NCI-H2107 (cell line): ENCODE measurements around the gene GSTM3.
"Not testable (repeated sequence)": the region's sequence is repeated elsewhere in the genome, so short reads cannot be mapped to it uniquely, and the experiment has no call there.

Experiments
- DNase-seq: peaks from one replicate; lab custom pipeline; 2025; lab: John Stamatoyannopoulos, UW

GSTM3 gene

DNA sequence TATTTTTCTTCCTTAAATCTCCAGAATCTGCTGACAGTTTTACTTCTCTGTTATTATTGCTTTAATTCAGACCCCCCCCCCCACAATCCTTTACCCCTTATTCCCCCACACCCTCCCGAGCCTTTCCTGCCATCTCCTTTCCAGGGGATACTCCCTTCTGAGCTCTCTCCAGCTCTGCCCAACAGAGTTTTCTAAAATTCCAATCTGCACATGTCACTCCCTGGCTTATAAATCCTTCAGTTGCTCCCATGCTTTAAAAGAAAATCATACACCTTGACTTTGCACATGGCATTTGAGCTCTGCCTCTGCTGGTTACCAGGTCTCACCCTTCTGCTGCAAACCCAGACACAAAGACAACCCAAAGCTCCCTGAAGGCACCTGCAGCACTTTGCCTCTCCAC, 34.6 kb upstream of the GSTM3 start:
- DNase-seq: no peak

DNA sequence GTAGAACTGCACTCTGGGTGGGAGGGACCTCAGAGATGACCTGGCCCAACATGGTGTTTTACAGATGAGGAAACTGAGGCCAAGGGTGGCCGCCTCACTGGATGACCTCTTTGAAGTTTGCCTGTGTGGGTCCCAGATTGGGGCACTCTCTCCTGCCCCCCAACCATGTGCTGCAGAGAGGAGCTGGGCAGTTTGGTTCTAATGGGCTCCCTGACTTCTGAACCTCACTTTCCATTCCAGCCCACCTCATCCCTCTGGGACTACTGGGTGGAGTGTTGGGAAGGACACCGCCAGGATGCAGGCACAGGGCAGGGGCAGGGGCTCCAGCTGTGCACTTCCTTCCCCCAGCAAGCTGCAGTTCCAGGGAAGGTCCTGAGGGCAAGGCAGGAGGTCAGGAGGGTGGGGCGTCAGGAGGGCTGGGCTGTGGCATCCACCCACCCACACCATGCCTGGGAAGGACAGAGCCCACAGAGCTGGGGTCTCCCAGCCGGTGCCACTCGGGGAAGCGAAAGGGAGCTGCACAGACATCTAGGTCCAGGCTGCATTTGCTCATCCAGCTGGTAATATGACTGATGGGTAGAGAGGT, 33.2 kb upstream of the GSTM3 start:
- no peak for DNase-seq

DNA sequence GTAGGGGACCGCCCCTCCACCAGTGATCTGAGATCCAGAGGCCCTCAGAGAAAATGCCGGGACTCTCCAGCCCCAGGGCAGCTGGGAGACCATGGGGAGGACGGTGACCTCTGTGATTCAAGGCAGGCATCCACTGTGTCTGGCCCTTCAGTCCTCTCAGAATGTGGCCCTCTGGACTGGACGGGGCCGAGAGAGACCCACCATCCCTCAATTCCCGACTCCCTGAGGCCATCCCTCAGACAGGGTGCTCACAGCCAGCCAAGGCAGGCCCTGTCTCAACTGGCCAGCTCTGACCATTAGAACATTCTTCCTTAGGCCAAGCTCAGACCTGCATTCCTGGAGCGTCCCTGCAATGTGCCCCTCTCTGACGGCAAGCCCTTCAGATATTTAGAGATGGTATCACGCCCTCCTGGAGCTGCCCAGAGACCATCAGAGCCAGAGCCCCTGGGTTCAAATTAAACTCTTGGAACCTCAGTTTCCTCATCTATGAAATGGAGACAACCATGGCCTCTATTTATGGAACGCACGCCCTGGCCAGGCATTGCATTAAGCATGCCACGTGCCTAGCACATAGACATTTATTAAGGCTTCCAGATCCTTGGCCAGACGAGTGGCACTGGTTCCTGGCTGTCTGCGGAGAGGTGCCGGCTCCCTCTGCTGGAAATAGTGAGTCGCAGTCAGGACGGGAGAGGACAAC, 32.5 kb upstream of the GSTM3 start:
- DNase-seq: peak; percentile 73

DNA sequence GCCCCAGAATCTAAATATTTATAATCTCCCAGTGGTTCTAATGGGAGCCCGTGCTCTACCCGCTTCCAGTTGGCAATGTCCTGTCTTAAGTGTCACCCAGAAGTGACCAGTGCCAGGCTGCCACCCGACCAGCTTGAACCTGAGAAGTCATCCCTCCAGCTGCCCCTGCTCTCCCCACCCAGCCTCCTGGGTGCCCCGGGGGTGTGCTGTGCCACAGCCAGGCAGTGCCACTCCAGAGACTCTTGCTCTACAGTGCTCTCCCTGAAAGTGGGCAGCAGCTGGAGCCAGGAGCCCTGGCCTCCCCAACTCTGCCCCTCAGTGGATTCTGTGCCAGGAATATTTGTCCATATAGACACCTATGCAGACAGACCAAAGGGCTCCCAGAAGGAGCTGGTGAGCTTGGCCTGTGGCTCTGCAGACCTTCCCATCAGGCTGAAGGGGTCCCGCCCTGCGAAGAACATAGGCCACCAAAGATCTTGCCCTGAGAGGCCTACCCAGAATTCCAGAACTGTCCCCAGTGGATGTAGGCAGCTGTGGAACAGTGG, 31.9 kb upstream of the GSTM3 start:
- DNase-seq: no peak

DNA sequence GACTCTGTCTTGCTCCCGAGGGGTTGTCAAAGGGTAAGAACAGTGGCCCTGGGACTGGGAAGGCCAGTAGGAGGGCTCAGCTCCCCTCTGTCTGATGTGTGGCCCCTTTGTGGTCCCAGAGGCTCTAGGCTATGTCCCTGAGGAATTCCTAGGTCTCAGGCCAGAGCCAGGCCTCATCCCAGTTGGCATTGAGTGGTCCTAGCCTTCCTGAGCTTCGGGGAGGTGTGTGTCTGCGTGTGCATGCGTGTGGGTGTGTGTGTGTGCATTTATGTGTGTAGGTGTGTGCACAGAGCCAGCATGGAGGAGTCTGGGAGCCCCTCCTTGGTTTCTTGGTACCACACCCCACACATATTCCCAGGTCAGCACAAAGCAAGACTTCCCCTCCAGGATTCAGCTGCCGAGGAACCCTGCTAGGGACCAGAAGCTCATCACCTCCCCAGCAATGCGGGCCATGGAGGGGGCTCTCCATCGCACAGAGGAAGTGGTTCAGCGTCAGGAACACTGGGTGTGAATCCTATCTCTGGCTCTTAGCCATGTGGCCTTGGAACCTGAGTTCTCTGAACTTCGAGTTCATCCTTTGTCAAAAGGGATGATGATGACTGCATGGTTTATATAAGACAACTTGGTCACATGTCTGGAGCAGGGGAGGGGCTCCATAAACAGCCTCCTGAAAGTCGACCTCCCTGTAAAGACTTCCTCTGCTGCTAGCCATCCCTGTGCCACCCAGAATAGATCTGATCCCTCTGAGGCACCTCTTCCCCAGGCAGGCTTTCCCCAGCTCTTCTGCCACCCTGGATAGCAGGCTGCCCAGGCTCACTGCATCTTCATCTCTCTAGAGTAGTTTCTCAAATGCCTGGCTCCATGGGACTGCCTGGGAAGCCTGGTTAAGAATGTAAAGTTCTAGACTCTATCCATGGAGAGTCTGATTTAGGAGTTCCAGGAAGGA, 31.1 kb upstream of the GSTM3 start:
- no peak for DNase-seq

DNA sequence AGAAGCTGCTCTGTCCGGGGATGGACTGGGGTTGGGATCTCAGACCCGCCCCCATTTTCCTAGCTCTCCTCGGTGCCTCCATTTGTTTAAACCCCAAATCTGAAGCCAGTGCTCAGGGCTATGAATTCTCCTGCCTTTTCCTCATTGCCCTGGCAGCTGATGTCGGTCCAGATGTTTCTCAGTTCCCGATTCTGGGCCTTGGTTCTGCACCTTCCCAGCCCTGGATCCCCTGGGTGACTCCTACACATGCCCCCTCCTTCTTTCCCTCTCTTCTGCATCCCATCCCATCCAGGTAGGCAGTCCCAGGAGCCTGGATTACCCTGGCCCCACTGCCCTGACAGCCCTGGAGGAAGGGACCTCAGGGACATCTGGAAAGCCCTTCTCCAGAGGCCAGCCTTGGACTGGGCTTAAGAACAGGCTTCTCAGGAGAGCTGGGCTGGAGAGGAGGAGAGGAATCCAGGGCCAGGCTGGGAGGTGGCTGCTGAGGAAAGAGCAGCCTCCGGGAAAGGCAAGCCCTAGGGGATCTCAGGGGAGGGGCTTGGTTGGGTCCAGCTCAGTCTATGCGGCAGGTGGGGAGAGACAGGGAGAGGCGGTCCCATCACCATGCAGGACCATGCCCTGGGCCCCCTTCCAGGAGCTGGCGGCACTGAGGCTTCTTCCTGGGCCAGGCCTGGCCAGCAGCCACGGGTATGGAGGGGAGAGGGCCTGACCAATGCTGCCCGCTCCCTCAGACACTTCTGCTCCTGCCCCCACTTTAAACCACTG, 29.7 kb upstream of the GSTM3 start:
- DNase-seq: no peak

DNA sequence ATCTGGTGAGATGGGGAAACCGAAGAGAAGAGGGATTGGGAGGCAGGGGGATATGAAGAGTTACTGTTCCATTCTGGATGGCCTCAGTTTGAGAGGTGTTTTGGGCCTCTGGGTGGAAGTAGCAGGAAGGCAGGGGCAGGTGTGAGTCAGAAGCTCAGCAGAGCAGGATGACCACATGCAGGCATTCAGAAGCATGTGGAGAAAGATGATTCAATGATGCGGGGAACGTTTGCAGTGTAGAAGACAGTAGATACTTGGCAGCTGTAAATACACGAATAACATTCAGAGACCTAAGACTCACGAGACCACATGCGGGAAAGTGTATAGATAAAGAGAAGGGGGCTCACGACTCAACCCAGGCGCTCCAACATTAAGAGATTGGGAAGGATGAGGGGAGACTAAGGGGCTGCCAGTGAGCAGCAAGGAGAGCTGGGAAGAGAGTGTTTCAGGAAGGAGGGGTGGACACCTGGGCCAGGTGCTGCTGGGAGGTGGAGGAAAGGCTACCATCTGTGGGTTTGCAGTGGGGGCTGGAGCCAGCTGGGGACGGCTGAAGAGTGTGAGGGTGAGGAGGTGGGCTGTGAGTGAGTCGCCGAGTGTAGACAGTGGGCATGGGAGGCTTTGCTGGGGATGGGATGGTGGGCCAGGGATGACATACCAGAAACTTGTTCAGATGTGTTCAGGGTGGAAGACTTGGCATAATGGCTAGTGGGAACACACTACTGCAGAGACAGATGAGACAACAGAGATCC, 28.7 kb upstream of the GSTM3 start:
- no peak for DNase-seq

DNA sequence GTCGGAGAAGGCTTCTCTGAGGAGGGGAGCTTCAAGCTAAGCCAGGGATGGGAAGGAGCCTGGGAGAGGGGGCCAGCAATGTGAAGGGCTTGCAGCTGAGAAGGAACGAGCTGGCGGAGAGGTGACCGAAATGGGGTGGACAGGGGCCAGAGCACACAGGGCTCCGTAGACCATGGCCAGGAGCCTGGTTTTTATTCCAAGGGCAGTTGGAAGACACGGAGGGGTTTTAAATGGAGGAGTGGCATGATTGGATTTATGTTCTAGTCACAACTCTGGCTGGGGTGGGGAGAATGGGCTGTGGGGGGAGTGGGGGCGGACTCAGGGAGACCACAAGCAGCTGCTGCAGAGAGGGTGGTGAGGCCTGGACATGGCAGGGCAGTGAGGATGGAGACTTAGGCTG, 28.0 kb upstream of the GSTM3 start:
- no peak for DNase-seq

DNA sequence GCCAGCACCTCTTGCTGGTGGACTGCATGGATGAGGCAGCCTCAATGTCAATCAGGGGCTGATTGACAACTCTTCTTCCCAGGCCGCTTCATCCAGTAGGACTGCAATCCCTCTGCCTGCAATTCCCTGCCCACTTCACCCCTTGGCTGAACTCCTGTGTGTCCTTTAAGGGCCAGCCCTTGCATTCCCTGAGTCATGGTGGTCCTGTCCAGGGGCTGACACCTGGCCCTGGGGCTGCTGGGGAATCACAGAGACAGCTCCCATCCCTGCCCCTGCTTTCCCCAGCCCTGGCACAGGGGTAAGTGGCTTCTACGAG, 27.5 kb upstream of the GSTM3 start:
- DNase-seq: no peak

DNA sequence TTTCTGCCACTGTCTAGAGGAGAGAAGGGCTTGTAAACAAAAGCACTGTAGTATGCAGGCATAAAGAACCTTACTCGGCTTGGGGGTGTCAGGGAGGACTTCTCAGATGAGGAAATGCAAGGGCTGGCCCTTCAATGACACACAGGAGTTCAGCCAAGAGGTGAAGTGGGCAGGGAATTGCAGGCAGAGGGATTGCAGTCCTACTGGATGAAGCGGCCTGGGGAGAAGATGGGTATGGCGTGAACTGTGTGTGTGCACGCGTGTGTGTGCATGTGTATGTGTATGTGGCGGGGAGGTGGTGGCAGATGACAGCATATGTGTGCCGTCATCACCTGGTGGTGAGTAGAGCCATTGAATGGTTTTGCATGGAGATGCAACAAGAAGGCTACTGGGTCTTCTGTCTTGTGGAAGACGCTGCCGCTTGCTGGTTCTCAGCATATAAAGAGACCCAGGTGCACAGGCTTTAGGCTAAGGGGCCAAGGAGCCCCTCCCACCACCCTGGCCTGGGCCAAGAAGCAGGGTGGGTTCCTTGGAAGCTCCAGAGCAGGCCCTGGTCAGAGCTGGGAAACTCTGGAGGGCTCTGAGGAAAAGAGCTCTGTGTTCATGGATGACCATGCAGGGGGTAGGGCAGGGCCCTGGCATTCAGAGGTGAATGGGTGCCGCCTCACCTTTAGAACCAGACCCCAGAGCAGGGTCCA, 26.9 kb upstream of the GSTM3 start:
- DNase-seq: no peak

DNA sequence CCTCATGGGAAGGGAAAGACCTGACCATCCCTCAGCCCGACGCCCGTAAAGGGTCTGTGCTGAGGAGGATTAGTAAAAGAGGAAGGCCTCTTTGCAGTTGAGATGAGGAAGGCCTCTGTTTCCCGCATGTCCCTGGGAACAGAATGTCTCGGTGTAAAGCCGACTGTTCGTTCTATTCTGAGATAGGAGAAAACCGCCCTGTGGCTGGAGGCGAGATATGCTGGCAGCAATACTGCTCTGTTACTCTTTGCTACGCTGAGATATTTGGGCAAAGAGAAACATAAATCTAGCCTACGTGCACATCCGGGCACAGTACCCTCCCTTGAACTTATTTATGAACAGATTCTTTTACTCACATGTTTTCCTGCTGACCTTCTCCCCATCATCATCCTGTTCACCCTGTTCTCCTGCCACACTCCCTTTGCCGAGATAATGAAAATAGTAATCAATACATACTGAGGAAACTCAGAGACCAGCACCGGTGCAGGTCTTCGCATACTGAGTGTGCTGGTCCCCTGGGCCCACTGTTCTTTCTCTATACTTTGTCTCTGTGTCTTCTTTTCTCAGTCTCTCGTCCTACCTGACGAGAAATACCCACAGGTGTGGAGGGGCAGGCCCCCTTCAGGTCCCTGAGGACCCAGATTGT, 26.3 kb upstream of the GSTM3 start:
- DNase-seq: not testable (repeated sequence)

DNA sequence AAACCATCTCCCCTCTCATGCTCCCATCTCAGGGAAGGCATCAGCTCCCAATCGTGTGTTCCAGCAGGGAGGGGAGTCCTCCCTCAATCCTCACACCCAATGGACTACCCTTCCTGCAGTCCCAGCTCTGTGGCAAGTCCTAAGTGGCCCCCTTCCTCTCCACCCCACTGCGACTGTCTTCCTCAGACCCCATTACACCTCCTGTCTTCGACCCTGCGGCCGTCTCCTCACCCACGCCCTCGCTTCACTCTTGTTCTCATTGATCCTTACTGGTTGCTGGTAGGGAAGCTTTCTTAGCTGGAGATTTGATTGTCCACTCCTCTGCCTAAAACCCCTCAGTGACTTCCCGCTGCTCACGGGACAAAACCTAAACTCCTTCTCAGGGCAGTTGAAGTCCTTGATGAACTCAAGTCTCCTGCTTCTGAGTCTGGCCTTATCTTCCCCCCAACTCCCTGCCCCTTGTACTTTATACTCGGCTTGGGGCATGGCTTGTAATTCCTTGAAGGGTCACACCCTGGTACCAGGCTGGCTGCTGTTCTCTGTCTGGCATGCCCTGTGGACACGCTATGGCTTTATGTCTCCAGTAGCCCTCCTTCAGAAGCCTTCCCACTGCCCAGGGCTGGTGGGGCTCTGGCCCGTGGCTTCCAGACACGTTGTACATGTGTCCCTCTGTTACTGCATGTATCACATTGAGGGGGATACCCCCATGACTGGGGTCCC, 25.2 kb upstream of the GSTM3 start:
- DNase-seq: no peak

DNA sequence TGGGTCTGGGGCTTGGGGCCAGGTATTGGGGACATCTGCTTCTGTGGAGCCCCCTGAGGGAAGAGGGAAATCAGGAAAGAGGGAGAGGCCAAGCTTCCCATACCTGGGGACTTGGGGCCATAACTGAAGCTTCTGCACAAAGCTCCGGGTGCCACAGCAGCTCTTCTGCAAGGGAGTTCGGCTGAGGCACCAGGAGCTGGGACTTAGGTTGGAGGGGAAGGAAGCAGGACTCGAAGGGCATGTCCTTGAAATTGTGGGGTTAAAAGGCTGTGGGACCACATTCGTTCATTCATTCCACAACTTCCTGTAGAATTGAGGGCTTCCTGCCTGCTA, 24.6 kb upstream of the GSTM3 start:
- DNase-seq: no peak

DNA sequence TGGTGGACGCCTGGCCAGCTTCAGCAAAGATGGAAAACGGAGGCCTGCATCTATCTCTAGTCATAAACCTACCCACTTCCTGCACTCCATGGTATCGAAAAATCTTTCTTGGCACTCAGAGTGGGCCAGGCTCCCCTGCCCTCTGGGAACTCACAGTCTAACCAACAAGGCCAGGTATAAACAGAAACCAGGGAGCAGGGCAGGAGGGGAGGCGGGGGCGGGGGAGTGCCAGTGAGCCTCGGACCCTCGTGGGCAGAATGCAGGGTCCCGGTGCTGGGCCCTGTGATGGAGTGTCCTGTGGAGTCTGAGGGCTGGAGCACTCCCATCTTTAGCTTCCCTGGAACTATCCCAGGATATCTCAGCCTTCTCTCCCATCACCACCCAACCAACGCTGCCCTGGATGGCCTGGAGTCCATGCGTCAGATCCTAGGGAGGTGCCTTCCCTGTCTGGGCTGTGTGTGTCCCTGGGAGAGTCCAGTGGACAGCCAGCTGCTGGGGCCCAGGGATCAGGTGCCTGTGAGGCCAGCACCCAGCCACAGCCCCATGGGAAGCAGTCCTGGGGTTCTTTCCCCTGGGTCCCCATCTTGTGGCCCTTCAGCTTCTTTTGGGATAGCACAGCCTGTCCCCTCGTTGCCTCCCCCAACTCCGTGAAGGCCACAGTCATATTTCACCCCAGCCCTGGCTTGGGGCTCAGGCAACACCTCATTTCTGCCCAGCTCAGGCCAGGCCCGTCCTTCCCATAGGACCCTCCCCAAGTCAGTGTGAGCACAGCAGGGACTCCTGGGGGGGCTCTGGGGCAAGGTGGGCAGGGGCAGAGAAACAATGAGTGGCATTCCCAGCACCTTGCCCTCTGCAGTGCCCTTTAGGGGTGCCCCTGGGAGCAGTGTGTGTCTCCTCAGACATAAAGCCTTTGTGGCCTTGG, 24.0 kb upstream of the GSTM3 start:
- no peak for DNase-seq

DNA sequence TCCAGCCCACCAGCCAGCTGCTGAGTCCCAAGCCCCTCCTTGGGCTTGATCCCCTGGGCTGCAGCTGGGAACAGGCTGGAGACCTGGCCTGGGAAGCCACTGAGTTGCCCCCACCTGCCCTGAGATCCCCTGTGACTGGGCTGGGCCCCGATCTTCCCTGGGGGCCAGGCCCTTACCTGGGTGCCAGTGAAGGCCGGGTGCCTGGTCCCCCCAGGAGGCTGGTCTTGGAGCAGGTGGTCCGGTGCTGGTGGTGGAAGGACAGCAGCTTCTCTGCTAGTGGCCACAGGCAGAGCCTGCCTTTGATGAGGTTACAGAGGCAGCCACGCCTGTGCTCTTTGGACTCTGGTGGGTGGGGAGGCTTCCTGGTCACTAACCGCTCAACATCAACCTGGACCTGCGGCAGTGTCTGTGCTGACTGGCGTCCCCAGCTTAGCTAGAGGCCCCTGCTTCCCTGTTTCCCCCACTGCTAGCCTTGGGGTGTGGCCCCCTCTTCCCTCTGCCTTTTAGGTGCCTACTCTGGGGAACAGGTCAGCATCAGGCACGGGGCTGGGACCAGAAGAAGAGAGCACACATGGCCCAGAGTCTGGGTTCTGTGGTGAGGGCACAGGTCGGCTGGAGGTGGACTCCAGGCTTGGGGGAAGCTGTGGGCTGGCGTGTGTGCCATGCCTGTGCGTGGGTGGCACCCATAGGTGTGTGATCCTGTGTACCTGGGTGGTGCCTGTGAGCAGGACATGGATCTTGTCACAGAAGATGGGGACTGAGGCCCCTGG, 23.0 kb upstream of the GSTM3 start, which contains the start of gene EPS8L3:
Gene EPS8L3, minus strand, starts transcription at position 278 of the 770 bp plus-strand sequence. CDS start 2,174 bp downstream, outside the sequence.
- DNase-seq: no peak

DNA sequence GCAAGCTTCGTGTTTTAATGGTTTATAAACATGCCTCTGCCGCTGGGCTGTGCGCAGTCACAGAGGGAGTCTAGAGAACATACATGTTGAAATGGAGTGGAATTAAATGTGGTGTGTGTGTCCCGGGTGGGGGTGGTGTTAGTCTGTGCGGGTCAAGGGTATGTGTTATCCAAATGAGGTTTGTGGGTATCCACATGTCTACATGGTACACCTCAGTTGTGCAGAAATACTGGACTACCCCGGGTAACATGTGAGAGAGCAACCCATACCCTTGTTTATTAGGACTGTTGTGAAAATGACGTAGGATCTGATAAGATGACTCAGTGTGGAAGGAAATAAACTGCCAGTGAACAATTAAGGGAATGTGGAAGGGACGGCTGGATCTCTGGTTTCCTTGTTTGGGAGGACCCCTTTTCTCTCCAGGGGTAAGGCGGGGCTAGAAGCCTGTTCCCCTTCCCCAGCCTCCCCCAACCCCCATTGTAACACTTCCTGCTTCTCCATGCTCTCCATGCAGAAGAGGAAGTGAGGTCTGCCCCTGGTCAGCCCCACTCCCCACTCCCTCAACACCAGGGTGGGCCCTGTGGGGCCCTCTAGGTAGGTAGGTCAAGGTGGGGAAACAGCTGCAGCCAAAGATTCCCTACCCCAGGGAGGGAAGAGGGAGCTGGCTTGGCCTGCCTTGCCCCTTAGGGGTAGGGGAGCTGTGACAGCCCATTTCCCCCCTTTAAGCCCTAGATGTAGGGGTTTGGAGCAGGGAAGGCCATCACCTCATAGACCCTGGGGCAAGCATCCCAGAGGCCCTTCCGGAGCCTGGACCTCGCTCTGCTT, 22.2 kb upstream of the GSTM3 start:
- DNase-seq: no peak
